ENCODE measurements around the gene SRRM1.

The SRRM1 gene

DNA sequence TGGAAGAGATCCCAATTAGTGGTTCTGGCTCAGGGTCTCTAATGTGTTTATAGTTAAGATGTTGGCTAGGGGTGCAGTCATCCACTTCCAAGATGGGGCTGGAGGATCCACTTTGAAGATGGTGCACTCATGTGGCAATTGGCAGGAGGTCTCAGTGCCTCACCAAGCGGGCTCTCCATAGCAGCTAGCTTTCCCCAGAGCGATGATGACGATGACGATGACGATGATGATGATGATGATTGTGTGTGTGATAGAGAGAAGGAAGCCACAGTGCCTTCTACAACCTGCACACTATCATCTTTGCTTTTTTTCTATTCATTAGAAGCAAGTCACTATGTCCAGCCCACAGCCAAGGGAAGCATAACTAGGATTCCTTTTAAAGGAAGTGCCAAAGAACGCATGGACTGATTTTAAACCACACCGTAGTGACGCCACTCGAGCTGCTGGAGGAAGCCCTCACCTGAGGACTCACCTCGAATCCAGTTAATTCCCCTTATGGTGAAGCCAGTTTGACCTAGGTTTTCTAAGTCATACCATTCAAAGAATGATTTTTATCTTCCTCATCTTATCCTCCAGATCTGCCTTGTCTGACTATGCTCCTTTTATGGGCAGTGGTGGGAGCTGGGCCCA is 49.4 kb downstream of the SRRM1 start:
- Histone ChIP-seq H3K27me3 (replicated peaks in 2 of 5; ENCODE audit: control insufficient read depth in 4 of 5, insufficient read depth in 5 of 5, low read length in 4 of 5) (no peaks in the 10 kb centered on the region), H3K9me3 (ENCODE audit: control extremely low read depth in 1 of 5, control insufficient read depth in 4 of 5, insufficient read depth in 2 of 5, low read depth in 1 of 5, low read length in 4 of 5) (no peaks in the 10 kb centered on the region), H3K36me3 (ENCODE audit: control insufficient read depth in 4 of 4, insufficient read depth in 4 of 4, low read length in 3 of 4) (no peaks in the 10 kb centered on the region), H3K27ac (ENCODE audit: insufficient read depth in 1 of 2, low read depth in 1 of 2, low read length in 2 of 2, poor library complexity in 1 of 2, severe bottlenecking in 2 of 2) (no peak overlapping the region), H3K4me3 (ENCODE audit: control insufficient read depth in 1 of 7, extremely low read depth in 1 of 7, insufficient read depth in 4 of 7, low read depth in 2 of 7, low read length in 6 of 7) (no peak overlapping the region), H3K4me1 (ENCODE audit: control extremely low read depth in 1 of 4, control insufficient read depth in 4 of 4, insufficient read depth in 4 of 4, low read length in 3 of 4) (peaks cover 2 to 24% (median 18%) of the 10 kb centered on the region in 4 experiments)
- no peak for DNase-seq
- ChIA-PET POLR2A (no interaction called here), CTCF (interaction anchor here (1.2 to 7.8 kb wide), 3 partner anchors 51 to 143 kb away, joined by 3 to 189 read pairs (median 6); no protein-coding TSS in a partner anchor)
- 65% methylated on average over 4 of the region's 10 CpGs for WGBS (ENCODE audit: insufficient coverage)

DNA sequence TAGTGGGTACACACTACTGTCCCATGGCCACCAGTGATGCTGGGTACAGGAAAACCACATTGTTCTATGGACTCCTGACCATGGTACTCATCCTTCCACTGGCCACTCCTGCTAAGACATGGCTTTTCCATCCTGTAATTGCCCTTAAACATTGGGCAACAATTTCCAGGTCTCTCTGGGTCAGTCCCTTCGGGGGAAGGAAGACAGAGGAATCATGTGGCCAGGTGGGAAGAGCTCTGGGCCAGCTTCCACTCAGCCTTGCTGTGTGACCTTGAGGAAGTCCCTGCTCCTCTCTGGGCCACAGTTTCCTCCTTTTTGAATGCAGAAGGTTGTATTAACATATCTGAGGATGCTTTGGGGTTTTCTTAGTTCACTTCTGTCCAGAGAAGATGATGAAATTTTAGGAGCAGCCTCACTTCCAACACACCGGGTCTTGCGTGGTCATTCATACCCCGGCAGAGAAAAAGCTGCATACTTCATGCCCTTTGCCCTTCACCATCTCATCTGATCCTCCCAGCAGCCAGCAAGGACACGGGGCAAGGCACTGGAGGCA is 50.8 kb downstream of the SRRM1 start:
- no peak for DNase-seq
- H3K4me1 ChIP-seq (ENCODE audit: control extremely low read depth in 1 of 4, control insufficient read depth in 4 of 4, insufficient read depth in 4 of 4, low read length in 3 of 4), result peaks cover 2 to 24% (median 17%) of the 10 kb centered on the region in 4 experiments
- H3K4me3 ChIP-seq (ENCODE audit: control insufficient read depth in 1 of 7, extremely low read depth in 1 of 7, insufficient read depth in 4 of 7, low read depth in 2 of 7, low read length in 6 of 7), result no peak overlapping the region
- ChIA-PET CTCF (interaction anchor here (0.8 to 5.2 kb wide), 2 partner anchors 135 to 141 kb away, joined by 4 to 38 read pairs; no protein-coding TSS in a partner anchor), POLR2A (no interaction called here)
- no peak overlapping the region for H3K27ac ChIP-seq (ENCODE audit: insufficient read depth in 1 of 2, low read depth in 1 of 2, low read length in 2 of 2, poor library complexity in 1 of 2, severe bottlenecking in 2 of 2)
- no peaks in the 10 kb centered on the region for H3K9me3 ChIP-seq (ENCODE audit: control extremely low read depth in 1 of 5, control insufficient read depth in 4 of 5, insufficient read depth in 2 of 5, low read depth in 1 of 5, low read length in 4 of 5)
- 93% methylated on average over 5 of the region's 5 CpGs for WGBS (ENCODE audit: insufficient coverage)
- H3K27me3 ChIP-seq (replicated peaks in 2 of 5; ENCODE audit: control insufficient read depth in 4 of 5, insufficient read depth in 5 of 5, low read length in 4 of 5), result no peaks in the 10 kb centered on the region
- H3K36me3 ChIP-seq (ENCODE audit: control insufficient read depth in 4 of 4, insufficient read depth in 4 of 4, low read length in 3 of 4), result no peaks in the 10 kb centered on the region

GRCh38 chr1:24694380-24694843 is 51.3 kb downstream of the SRRM1 start:
- Histone ChIP-seq H3K4me1 (ENCODE audit: control extremely low read depth in 1 of 4, control insufficient read depth in 4 of 4, insufficient read depth in 4 of 4, low read length in 3 of 4) (peaks cover 2 to 24% (median 17%) of the 10 kb centered on the region in 4 experiments), H3K27me3 (replicated peaks in 2 of 5; ENCODE audit: control insufficient read depth in 4 of 5, insufficient read depth in 5 of 5, low read length in 4 of 5) (no peaks in the 10 kb centered on the region), H3K9me3 (ENCODE audit: control extremely low read depth in 1 of 5, control insufficient read depth in 4 of 5, insufficient read depth in 2 of 5, low read depth in 1 of 5, low read length in 4 of 5) (no peaks in the 10 kb centered on the region), H3K36me3 (ENCODE audit: control insufficient read depth in 4 of 4, insufficient read depth in 4 of 4, low read length in 3 of 4) (no peaks in the 10 kb centered on the region), H3K27ac (ENCODE audit: insufficient read depth in 1 of 2, low read depth in 1 of 2, low read length in 2 of 2, poor library complexity in 1 of 2, severe bottlenecking in 2 of 2) (no peak overlapping the region), H3K4me3 (ENCODE audit: control insufficient read depth in 1 of 7, extremely low read depth in 1 of 7, insufficient read depth in 4 of 7, low read depth in 2 of 7, low read length in 6 of 7) (no peak overlapping the region)
- ChIA-PET POLR2A (interaction anchor here (0.5 kb wide), 1 partner anchor 25 kb away, joined by 3 read pairs; no protein-coding TSS in a partner anchor), CTCF (interaction anchor here (0.8 to 5.2 kb wide), 2 partner anchors 135 to 140 kb away, joined by 4 to 38 read pairs; no protein-coding TSS in a partner anchor)
- DNase-seq, result peak in 2 of 3 donors; percentile 14 to 46
- 54% methylated on average over 4 of the region's 6 CpGs for WGBS (ENCODE audit: insufficient coverage)

- Histone ChIP-seq H3K4me1 (ENCODE audit: control extremely low read depth in 1 of 4, control insufficient read depth in 4 of 4, insufficient read depth in 4 of 4, low read length in 3 of 4) (peaks cover 2 to 27% (median 19%) of the 10 kb centered on the region in 4 experiments), H3K9me3 (ENCODE audit: control extremely low read depth in 1 of 5, control insufficient read depth in 4 of 5, insufficient read depth in 2 of 5, low read depth in 1 of 5, low read length in 4 of 5) (no peaks in the 10 kb centered on the region), H3K36me3 (ENCODE audit: control insufficient read depth in 4 of 4, insufficient read depth in 4 of 4, low read length in 3 of 4) (no peaks in the 10 kb centered on the region), H3K27ac (ENCODE audit: insufficient read depth in 1 of 2, low read depth in 1 of 2, low read length in 2 of 2, poor library complexity in 1 of 2, severe bottlenecking in 2 of 2) (no peak overlapping the region), H3K4me3 (ENCODE audit: control insufficient read depth in 1 of 7, extremely low read depth in 1 of 7, insufficient read depth in 4 of 7, low read depth in 2 of 7, low read length in 6 of 7) (peak overlapping the region in 1 of 7 experiments; percentile 45), H3K27me3 (replicated peaks in 2 of 5; ENCODE audit: control insufficient read depth in 4 of 5, insufficient read depth in 5 of 5, low read length in 4 of 5) (no peaks in the 10 kb centered on the region)
- DNase-seq, result peak; percentile 58 to 84 (median 73)
- ChIA-PET POLR2A (interaction anchor here (0.6 to 1.3 kb wide), 2 partner anchors 35 to 134 kb away, joined by 4 to 5 read pairs; no protein-coding TSS in a partner anchor), CTCF (interaction anchor here (0.6 to 5.2 kb wide), 3 partner anchors 7 to 134 kb away, joined by 3 to 38 read pairs (median 17); no protein-coding TSS in a partner anchor)
- WGBS (ENCODE audit: insufficient coverage), result 40% methylated on average over 5 of the region's 7 CpGs
These were observed 52.3 kb downstream of the SRRM1 start for GRCh38 chr1:24695202-24695974.

DNA sequence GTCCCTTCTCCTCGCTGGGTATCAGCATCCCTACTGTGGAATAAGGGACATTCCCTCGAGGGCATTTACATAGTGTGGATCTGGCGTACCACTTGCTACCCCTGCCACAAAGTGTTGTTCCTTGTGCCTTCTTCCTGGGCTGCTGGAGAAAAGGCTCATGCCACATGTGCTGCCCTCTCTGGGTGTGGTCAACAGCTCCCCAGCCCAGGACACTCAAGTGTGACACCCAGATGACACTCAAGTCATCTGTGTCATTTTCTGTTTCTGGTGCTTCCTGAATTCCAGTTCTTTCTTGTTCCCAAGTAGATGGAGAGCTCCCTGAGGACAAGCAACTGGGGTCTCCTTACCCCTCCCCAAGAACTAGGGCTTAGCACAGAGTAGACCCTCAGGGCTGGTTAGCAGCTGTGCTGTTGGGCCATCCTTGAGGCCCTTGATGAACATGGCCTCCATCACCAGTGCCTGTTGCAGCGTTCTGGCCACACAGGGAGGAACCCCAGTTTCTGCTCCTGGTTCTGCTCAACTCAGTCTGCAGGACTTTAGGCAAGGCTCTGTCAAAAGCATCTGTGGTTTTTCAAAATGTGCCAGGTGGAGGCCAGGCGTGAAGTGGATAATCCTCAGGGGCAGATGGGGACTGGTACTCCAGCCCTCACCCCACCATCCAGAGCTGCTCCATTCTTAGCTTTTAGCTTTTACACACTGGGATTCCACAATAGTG is 53.1 kb downstream of the SRRM1 start:
- CTCF ChIA-PET, result interaction anchor here (1.5 to 5.2 kb wide), 3 partner anchors 7 to 133 kb away, joined by 4 to 38 read pairs (median 17); partner anchors contain the start of gene CLIC4
- no peak for DNase-seq
- H3K4me1 ChIP-seq (ENCODE audit: control extremely low read depth in 1 of 4, control insufficient read depth in 4 of 4, insufficient read depth in 4 of 4, low read length in 3 of 4), result peaks cover 2 to 27% (median 19%) of the 10 kb centered on the region in 4 experiments
- POLR2A ChIA-PET, result interaction anchor here (1.3 kb wide), 1 partner anchor 34 kb away, joined by 4 read pairs; no protein-coding TSS in a partner anchor
- H3K36me3 ChIP-seq (ENCODE audit: control insufficient read depth in 4 of 4, insufficient read depth in 4 of 4, low read length in 3 of 4), result no peaks in the 10 kb centered on the region
- H3K9me3 ChIP-seq (ENCODE audit: control extremely low read depth in 1 of 5, control insufficient read depth in 4 of 5, insufficient read depth in 2 of 5, low read depth in 1 of 5, low read length in 4 of 5), result no peaks in the 10 kb centered on the region
- H3K27ac ChIP-seq (ENCODE audit: insufficient read depth in 1 of 2, low read depth in 1 of 2, low read length in 2 of 2, poor library complexity in 1 of 2, severe bottlenecking in 2 of 2), result no peak overlapping the region
- no peak overlapping the region for H3K4me3 ChIP-seq (ENCODE audit: control insufficient read depth in 1 of 7, extremely low read depth in 1 of 7, insufficient read depth in 4 of 7, low read depth in 2 of 7, low read length in 6 of 7)
- 98% methylated on average over 5 of the region's 5 CpGs for WGBS (ENCODE audit: insufficient coverage)
- H3K27me3 ChIP-seq (replicated peaks in 2 of 5; ENCODE audit: control insufficient read depth in 4 of 5, insufficient read depth in 5 of 5, low read length in 4 of 5), result no peaks in the 10 kb centered on the region

GRCh38 chr1:24696756-24697330 is 53.7 kb downstream of the SRRM1 start:
- no peak for DNase-seq
- no peaks in the 10 kb centered on the region for H3K9me3 ChIP-seq (ENCODE audit: control extremely low read depth in 1 of 5, control insufficient read depth in 4 of 5, insufficient read depth in 2 of 5, low read depth in 1 of 5, low read length in 4 of 5)
- H3K4me3 ChIP-seq (ENCODE audit: control insufficient read depth in 1 of 7, extremely low read depth in 1 of 7, insufficient read depth in 4 of 7, low read depth in 2 of 7, low read length in 6 of 7), result no peak overlapping the region
- peaks cover 2 to 27% (median 19%) of the 10 kb centered on the region in 4 experiments for H3K4me1 ChIP-seq (ENCODE audit: control extremely low read depth in 1 of 4, control insufficient read depth in 4 of 4, insufficient read depth in 4 of 4, low read length in 3 of 4)
- no peaks in the 10 kb centered on the region for H3K27me3 ChIP-seq (replicated peaks in 2 of 5; ENCODE audit: control insufficient read depth in 4 of 5, insufficient read depth in 5 of 5, low read length in 4 of 5)
- H3K27ac ChIP-seq (ENCODE audit: insufficient read depth in 1 of 2, low read depth in 1 of 2, low read length in 2 of 2, poor library complexity in 1 of 2, severe bottlenecking in 2 of 2), result no peak overlapping the region
- POLR2A ChIA-PET, result no interaction called here
- CTCF ChIA-PET, result interaction anchor here (0.6 to 5.2 kb wide), 5 partner anchors 8 to 144 kb away, joined by 3 to 38 read pairs (median 4); partner anchors contain the start of gene CLIC4
- H3K36me3 ChIP-seq (ENCODE audit: control insufficient read depth in 4 of 4, insufficient read depth in 4 of 4, low read length in 3 of 4), result no peaks in the 10 kb centered on the region
- WGBS (ENCODE audit: insufficient coverage), result 96% methylated on average over 7 of the region's 15 CpGs

Measured in common myeloid progenitor, CD34-positive (primary cell).